Measurements from ENCODE around the gene PLPP4. TPM values are rescaled to one million over a fixed set of nuclear protein-coding genes. Genes with fewer than 3 reads are reported as not detected.

PLPP4 gene
- total RNA-seq, 1 experiment from 2014 or later: not detected

GRCh38 chr10:120432209-120432608 lies 24.8 kb upstream of the PLPP4 start (continued):
- TF ChIP-seq ZBTB33 (IDR thresholded peaks at IDR 0.05; ENCODE audit: extremely low read depth, insufficient replicate concordance, low read length) (no peak), CTCF (IDR thresholded peaks at IDR 0.05 in 2 of 3, conservative IDR thresholded peaks at IDR 0.05 in 1 of 3; ENCODE audit: borderline replicate concordance in 1 of 3, insufficient read depth in 1 of 3, low read depth in 2 of 3, low read length in 2 of 3) (no peak), ATF3 (IDR thresholded peaks at IDR 0.05) (no peak)

- no peaks in the 10 kb centered on the region for H3K79me2 ChIP-seq (ENCODE audit: insufficient read depth, low read length)
- H3K4me1 ChIP-seq (ENCODE audit: control insufficient read depth in 1 of 2, insufficient read depth in 2 of 2, low read length in 2 of 2): no peaks in the 10 kb centered on the region
- intact Hi-C loops (cut with micrococcal nuclease): no loop called here
- no peak overlapping the region for H3K27ac ChIP-seq (ENCODE audit: low read depth, low read length)
- no peak for DNase-seq (ENCODE audit: low read depth, low spot score)
- no peak overlapping the region for H3K4me3 ChIP-seq (replicated peaks in 1 of 2; ENCODE audit: low read depth in 1 of 2, low read length in 2 of 2)
- peaks cover 40% of the 10 kb centered on the region; the same call in 1 of the 2 replicates for H3K27me3 ChIP-seq (ENCODE audit: insufficient read depth, low read length)
- H3K9me3 ChIP-seq (ENCODE audit: control insufficient read depth in 1 of 2, insufficient read depth in 1 of 2, low read depth in 1 of 2, low read length in 2 of 2): no peaks in the 10 kb centered on the region
- no TSS peak for BruUV-seq (replicated peaks)
- ChIA-PET CTCF (no interaction called here), POLR2A (no interaction called here), RAD21 (ENCODE audit: low non-redundant PET in 1 of 2, low total read pairs in 2 of 2, uncharacterized antibody in 2 of 2, unreplicated experiment in 2 of 2) (no interaction called here)
- H3K36me3 ChIP-seq (ENCODE audit: control insufficient read depth in 1 of 2, insufficient read depth in 2 of 2, low read length in 2 of 2): no peaks in the 10 kb centered on the region
- no peaks in the 10 kb centered on the region for H3K9me2 ChIP-seq (ENCODE audit: insufficient read depth)
- no peaks in the 10 kb centered on the region for H4K20me1 ChIP-seq (ENCODE audit: insufficient read depth)
- no peak overlapping the region for H3K9ac ChIP-seq (ENCODE audit: low read length)
- ATAC-seq: no peak
- H3K4me2 ChIP-seq (ENCODE audit: low read length): no peak overlapping the region
- H2AFZ ChIP-seq (ENCODE audit: low read depth, low read length, poor library complexity, severe bottlenecking): no peak overlapping the region
- TF ChIP-seq SIN3A (IDR thresholded peaks at IDR 0.05; ENCODE audit: low read depth) (no peak), POLR2A (IDR thresholded peaks at IDR 0.05; ENCODE audit: borderline replicate concordance, extremely low read depth, insufficient read depth, insufficient read length) (no peak), SP1 (IDR thresholded peaks at IDR 0.05; ENCODE audit: low read depth) (no peak), CBX3 (IDR thresholded peaks at IDR 0.05; ENCODE audit: low read depth) (no peak), CTCF (IDR thresholded peaks at IDR 0.05 in 2 of 3, conservative IDR thresholded peaks at IDR 0.05 in 1 of 3; ENCODE audit: borderline replicate concordance in 1 of 3, insufficient read depth in 1 of 3, low read depth in 2 of 3, low read length in 2 of 3) (no peak), CEBPB (IDR thresholded peaks at IDR 0.05; ENCODE audit: low read depth) (no peak), YY1 (IDR thresholded peaks at IDR 0.05; ENCODE audit: extremely low read depth, insufficient replicate concordance, low read depth, low read length) (no peak), EGR1 (IDR thresholded peaks at IDR 0.05; ENCODE audit: low read depth) (no peak), ATF3 (IDR thresholded peaks at IDR 0.05) (no peak), EZH2 (IDR thresholded peaks at IDR 0.05) (no peak), ZFX (IDR thresholded peaks at IDR 0.05) (no peak), TCF7L2 (IDR thresholded peaks at IDR 0.05; ENCODE audit: borderline replicate concordance, extremely low read depth, insufficient read depth, insufficient read length) (no peak), REST (IDR thresholded peaks at IDR 0.05; ENCODE audit: low read depth) (no peak)
Observed at GRCh38 chr10:120433141-120433540, 23.9 kb upstream of the PLPP4 start.
